HepG2 (cell line): ENCODE data around the gene DUS1L.

Source experiments
- ARHGAP35 ChIP-seq: sonication (generic); formaldehyde crosslinking; IDR thresholded peaks from 2 replicates; pipeline ENCODE4 v1.9.0; 2022; ENCODE audit warnings: mild to moderate bottlenecking, inconsistent platforms, moderate library complexity, missing genetic modification reagents, borderline replicate concordance
- BRF2 ChIP-seq: sonication (generic); formaldehyde crosslinking; IDR thresholded peaks from 2 replicates; pipeline ENCODE4 v1.8.1; 2022; ENCODE audit warnings: mild to moderate bottlenecking, missing genetic modification reagents
- CAMTA2 ChIP-seq: sonication (generic); formaldehyde crosslinking; IDR thresholded peaks from 2 replicates; pipeline ENCODE4 v1.4.0; 2020; ENCODE audit warnings: mild to moderate bottlenecking, missing genetic modification reagents, borderline replicate concordance
- CBX1 ChIP-seq: IDR thresholded peaks from one replicate; pipeline ENCODE4 v1.6.1; 2016; ENCODE audit warnings: antibody characterized with exemption, low read depth
- CTCF ChIP-seq: sonication (generic); formaldehyde crosslinking; IDR thresholded peaks from 2 replicates; pipeline ENCODE4 v1.5.0; 2020; ENCODE audit warnings: mild to moderate bottlenecking, missing genetic modification reagents, moderate library complexity
- FOXK2 ChIP-seq: fragments of 450-650 bp; IDR thresholded peaks from 2 replicates; pipeline ENCODE4 v1.6.1; 2016
- HNRNPK ChIP-seq: fragments of 200-400 bp; formaldehyde crosslinking; IDR thresholded peaks from 2 replicates; pipeline ENCODE4 v1.6.1; 2018; ENCODE audit warnings: low read length, low read depth, moderate library complexity, mild to moderate bottlenecking; ENCODE audit not compliant: poor library complexity, severe bottlenecking
- ZSCAN5A ChIP-seq: sonication (generic); formaldehyde crosslinking; IDR thresholded peaks from 2 replicates; pipeline ENCODE4 v1.8.0; 2022; ENCODE audit warnings: mild to moderate bottlenecking, missing genetic modification reagents, borderline replicate concordance

GRCh38 chr17:82013772-82014321 is 51.8 kb downstream of the DUS1L start:
- no peak for TF ChIP-seq CAMTA2 (CRISPR knock-in tag)
- TF ChIP-seq CTCF (CRISPR knock-in tag) = no peak
- no peak for TF ChIP-seq ZSCAN5A
- no peak for TF ChIP-seq ARHGAP35
- TF ChIP-seq CBX1 = no peak
- no peak for TF ChIP-seq HNRNPK
- no peak for TF ChIP-seq FOXK2
- TF ChIP-seq BRF2 (CRISPR knock-in tag) = no peak
